ENCODE measurements around the gene GPX8. TPM values are rescaled to one million over a fixed set of nuclear protein-coding genes. Genes with fewer than 3 reads are reported as not detected.

GPX8 gene
- total and polyA plus RNA-seq, 4 donors, result 0.68 to 1.2 (median 1.0) TPM

- Histone ChIP-seq H3K4me3 (ENCODE audit: low read depth in 1 of 3, low read length in 3 of 3) (no peak overlapping the region), H3K27me3 (ENCODE audit: control insufficient read depth in 4 of 4, insufficient read depth in 4 of 4, low read length in 3 of 4) (peaks cover 0 to 5% (median 0%) of the 10 kb centered on the region in 4 donors), H3K9me3 (ENCODE audit: control insufficient read depth in 4 of 4, low read length in 3 of 4) (peaks cover 0 to 4% (median 0%) of the 10 kb centered on the region in 4 donors), H3K36me3 (ENCODE audit: control insufficient read depth in 4 of 4, insufficient read depth in 3 of 4, low read depth in 1 of 4, low read length in 3 of 4) (no peaks in the 10 kb centered on the region), H3K4me1 (ENCODE audit: control insufficient read depth in 4 of 4, insufficient read depth in 4 of 4, low read length in 3 of 4) (peaks cover 0 to 4% (median 0%) of the 10 kb centered on the region in 4 donors), H3K9ac (ENCODE audit: low read depth in 1 of 2, low read length in 2 of 2) (no peak overlapping the region), H3K27ac (ENCODE audit: low read depth in 1 of 2, low read length in 2 of 2) (no peak overlapping the region)
- no peak for DNase-seq (ENCODE audit: low spot score)
- TF ChIP-seq ZBTB33 (IDR thresholded peaks at IDR 0.05), result no peak
- no peak for TF ChIP-seq ATF3 (IDR thresholded peaks at IDR 0.05)
- no peak for TF ChIP-seq FOXA2 (IDR thresholded peaks at IDR 0.05)
- no peak for TF ChIP-seq JUND (IDR thresholded peaks at IDR 0.05)
- TF ChIP-seq RAD21 (IDR thresholded peaks at IDR 0.05), result peak; percentile 56 to 57
- no peak for TF ChIP-seq RXRA (IDR thresholded peaks at IDR 0.05)
- TF ChIP-seq SP1 (IDR thresholded peaks at IDR 0.05), result no peak
- TF ChIP-seq CTCF (IDR thresholded peaks at IDR 0.05; ENCODE audit: low read depth, low read length, missing input control), result peak; percentile 10
- no peak for TF ChIP-seq HNF4G (IDR thresholded peaks at IDR 0.05)
- no peak for TF ChIP-seq MAX (IDR thresholded peaks at IDR 0.05)
- TF ChIP-seq HNF4A (conservative IDR thresholded peaks at IDR 0.05), result no peak
- no peak for TF ChIP-seq TAF1 (conservative IDR thresholded peaks at IDR 0.05)
- WGBS, result 54% methylated on average over 4 of the region's 4 CpGs
These were observed 27.4 kb downstream of the GPX8 start for GRCh38 chr5:55187370-55187769.

GRCh38 chr5:55188656-55189540, 28.9 kb downstream of the GPX8 start:
- WGBS, result 45% methylated on average over 6 of the region's 6 CpGs
- H3K27me3 ChIP-seq (ENCODE audit: control insufficient read depth in 4 of 4, insufficient read depth in 4 of 4, low read length in 3 of 4), result peaks cover 0 to 5% (median 1%) of the 10 kb centered on the region in 4 donors
- no peaks in the 10 kb centered on the region for H3K36me3 ChIP-seq (ENCODE audit: control insufficient read depth in 4 of 4, insufficient read depth in 3 of 4, low read depth in 1 of 4, low read length in 3 of 4)
- TF ChIP-seq RAD21 (IDR thresholded peaks at IDR 0.05) (no peak), TAF1 (conservative IDR thresholded peaks at IDR 0.05) (no peak), NR2F2 (IDR thresholded peaks at IDR 0.05) (no peak), SP1 (IDR thresholded peaks at IDR 0.05) (no peak), JUND (IDR thresholded peaks at IDR 0.05) (no peak), MAX (IDR thresholded peaks at IDR 0.05) (no peak), HNF4A (conservative IDR thresholded peaks at IDR 0.05) (no peak), CTCF (IDR thresholded peaks at IDR 0.05; ENCODE audit: low read depth, low read length, missing input control) (no peak), FOXA2 (IDR thresholded peaks at IDR 0.05) (no peak), ZBTB33 (IDR thresholded peaks at IDR 0.05) (no peak), EGR1 (IDR thresholded peaks at IDR 0.05; ENCODE audit: low read depth in 2 of 2) (no peak), FOXA1 (IDR thresholded peaks at IDR 0.05) (no peak), RXRA (IDR thresholded peaks at IDR 0.05) (no peak), YY1 (IDR thresholded peaks at IDR 0.05) (no peak), REST (IDR thresholded peaks at IDR 0.05) (no peak)

More at GRCh38 chr5:55188656-55189540, 28.9 kb downstream of the GPX8 start:
- no peak overlapping the region for H3K9ac ChIP-seq (ENCODE audit: low read depth in 1 of 2, low read length in 2 of 2)
- H3K27ac ChIP-seq (ENCODE audit: low read depth in 1 of 2, low read length in 2 of 2), result no peak overlapping the region
- no peaks in the 10 kb centered on the region for H3K9me3 ChIP-seq (ENCODE audit: control insufficient read depth in 4 of 4, low read length in 3 of 4)
- H3K4me3 ChIP-seq (ENCODE audit: low read depth in 1 of 3, low read length in 3 of 3), result no peak overlapping the region
- peaks cover 0 to 4% (median 0%) of the 10 kb centered on the region in 4 donors for H3K4me1 ChIP-seq (ENCODE audit: control insufficient read depth in 4 of 4, insufficient read depth in 4 of 4, low read length in 3 of 4)
- no peak for DNase-seq (ENCODE audit: low spot score)

All from liver (tissue), 9 donors.